Chondrocyte (in vitro differentiated cells): ENCODE measurements around the gene TAF1C. TPM values are rescaled to one million over a fixed set of nuclear protein-coding genes. Genes with fewer than 3 reads are reported as not detected.

ENCODE experiments used
- DNase-seq: peaks from one replicate; pipeline ENCODE4 v3.0.0; 2021; ENCODE audit warnings: mixed read lengths, low spot score
- H3K27ac Mint-ChIP-seq: one replicate; pipeline ENCODE4 v1.8.0; 2021; ENCODE audit warnings: mild to moderate bottlenecking, moderate library complexity, mixed read lengths; ENCODE audit not compliant: unreplicated experiment
- H3K27me3 Mint-ChIP-seq: 2 replicates; pipeline ENCODE4 v1.8.0; 2021; ENCODE audit warnings: low read depth, mixed read lengths
- H3K36me3 Mint-ChIP-seq: 2 replicates; pipeline ENCODE4 v1.8.0; 2021; ENCODE audit warnings: low read depth, mixed read lengths
- H3K4me1 Mint-ChIP-seq: 2 replicates; pipeline ENCODE4 v1.8.0; 2021; ENCODE audit warnings: low read depth, mild to moderate bottlenecking, mixed read lengths
- H3K4me3 Mint-ChIP-seq: one replicate; pipeline ENCODE4 v1.8.0; 2021; ENCODE audit warnings: mild to moderate bottlenecking, moderate library complexity, mixed read lengths; ENCODE audit not compliant: unreplicated experiment
- H3K9me3 Mint-ChIP-seq: 2 replicates; pipeline ENCODE4 v1.8.0; 2021; ENCODE audit warnings: low read depth, mixed read lengths
- total RNA-seq: library from RNA; stranded (reverse); gene quantifications from 3 replicates; pipeline ENCODE4 v1.2.1, GENCODE V29; 2021
- TF ChIP-seq, protein P1 (sequence below): fragments of 200-600 bp; sonication (generic); IDR thresholded peaks from 2 replicates; pipeline ENCODE4 v1.5.0; 2021; ENCODE audit warnings: antibody characterized with exemption, mild to moderate bottlenecking, moderate library complexity

TAF1C gene
- total RNA-seq, 1 donor from 2014 or later: 22.2 TPM

GRCh38 chr16:84166796-84167695 is 19.8 kb downstream of the TAF1C start:
- no peak overlapping the region for H3K27ac Mint-ChIP-seq
- H3K27me3 Mint-ChIP-seq: peaks cover 33% of the 10 kb centered on the region
- no peaks in the 10 kb centered on the region for H3K9me3 Mint-ChIP-seq
- TF ChIP-seq, protein P1, sequence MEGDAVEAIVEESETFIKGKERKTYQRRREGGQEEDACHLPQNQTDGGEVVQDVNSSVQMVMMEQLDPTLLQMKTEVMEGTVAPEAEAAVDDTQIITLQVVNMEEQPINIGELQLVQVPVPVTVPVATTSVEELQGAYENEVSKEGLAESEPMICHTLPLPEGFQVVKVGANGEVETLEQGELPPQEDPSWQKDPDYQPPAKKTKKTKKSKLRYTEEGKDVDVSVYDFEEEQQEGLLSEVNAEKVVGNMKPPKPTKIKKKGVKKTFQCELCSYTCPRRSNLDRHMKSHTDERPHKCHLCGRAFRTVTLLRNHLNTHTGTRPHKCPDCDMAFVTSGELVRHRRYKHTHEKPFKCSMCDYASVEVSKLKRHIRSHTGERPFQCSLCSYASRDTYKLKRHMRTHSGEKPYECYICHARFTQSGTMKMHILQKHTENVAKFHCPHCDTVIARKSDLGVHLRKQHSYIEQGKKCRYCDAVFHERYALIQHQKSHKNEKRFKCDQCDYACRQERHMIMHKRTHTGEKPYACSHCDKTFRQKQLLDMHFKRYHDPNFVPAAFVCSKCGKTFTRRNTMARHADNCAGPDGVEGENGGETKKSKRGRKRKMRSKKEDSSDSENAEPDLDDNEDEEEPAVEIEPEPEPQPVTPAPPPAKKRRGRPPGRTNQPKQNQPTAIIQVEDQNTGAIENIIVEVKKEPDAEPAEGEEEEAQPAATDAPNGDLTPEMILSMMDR: no peak
- H3K36me3 Mint-ChIP-seq: no peaks in the 10 kb centered on the region
- DNase-seq: no peak
- no peak overlapping the region for H3K4me3 Mint-ChIP-seq
- no peaks in the 10 kb centered on the region for H3K4me1 Mint-ChIP-seq

GRCh38 chr16:84165746-84166145 is 21.1 kb downstream of the TAF1C start:
- H3K4me1 Mint-ChIP-seq: no peaks in the 10 kb centered on the region

DNA sequence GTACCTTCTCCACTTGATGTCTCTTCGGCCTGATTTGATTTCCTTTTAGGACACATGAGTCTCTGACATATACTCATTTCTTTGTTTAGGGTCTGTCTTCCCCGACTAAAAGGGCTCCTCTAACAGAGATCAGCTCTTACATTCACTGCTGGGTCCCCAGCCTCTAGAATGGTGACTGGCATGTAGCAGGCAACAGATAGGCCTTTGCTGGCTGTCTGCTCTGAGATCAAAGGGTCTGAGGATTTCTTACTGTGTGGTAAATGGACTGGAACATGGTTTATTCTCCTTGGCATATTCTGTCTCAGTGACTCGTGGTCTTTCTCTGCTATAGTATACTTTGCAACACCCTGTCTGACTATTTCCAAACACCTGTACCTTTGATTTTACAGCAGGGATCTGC is 25.1 kb downstream of the TAF1C start:
- no peak overlapping the region for H3K4me3 Mint-ChIP-seq
- DNase-seq: no peak
- no peaks in the 10 kb centered on the region for H3K4me1 Mint-ChIP-seq
- no peak overlapping the region for H3K27ac Mint-ChIP-seq
- TF ChIP-seq, protein P1: no peak
- H3K27me3 Mint-ChIP-seq: peaks cover 42% of the 10 kb centered on the region
- no peaks in the 10 kb centered on the region for H3K9me3 Mint-ChIP-seq
- no peaks in the 10 kb centered on the region for H3K36me3 Mint-ChIP-seq

More at GRCh38 chr16:84165746-84166145, 21.1 kb downstream of the TAF1C start:
- Mint-ChIP-seq H3K36me3 (no peaks in the 10 kb centered on the region), H3K27ac (no peak overlapping the region), H3K27me3 (peaks cover 37% of the 10 kb centered on the region), H3K4me3 (no peak overlapping the region), H3K9me3 (no peaks in the 10 kb centered on the region)
- TF ChIP-seq, protein P1: no peak
- no peak for DNase-seq

DNA sequence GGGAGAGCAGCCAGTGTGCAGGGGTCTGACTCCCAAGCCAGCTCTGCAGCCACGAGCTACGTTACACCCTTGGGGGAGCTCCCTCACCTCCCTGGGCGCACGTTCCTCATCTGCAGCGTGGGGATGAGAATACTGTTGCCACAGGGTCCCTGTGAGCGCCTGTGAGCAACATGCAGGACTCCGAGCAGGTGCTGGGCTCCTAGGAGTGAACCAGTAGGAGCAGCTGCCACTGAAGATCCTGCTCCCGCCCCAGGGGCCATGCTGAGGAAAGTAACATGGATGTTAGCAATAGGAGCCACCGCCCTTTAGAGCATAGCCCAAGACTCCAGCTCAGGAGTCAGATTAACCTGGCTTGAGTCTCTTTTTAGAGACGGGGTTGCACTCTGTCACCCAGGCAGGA is 25.8 kb downstream of the TAF1C start:
- Mint-ChIP-seq H3K4me3 (no peak overlapping the region), H3K27ac (no peak overlapping the region), H3K27me3 (peaks cover 38% of the 10 kb centered on the region), H3K36me3 (no peaks in the 10 kb centered on the region), H3K9me3 (peaks cover 3% of the 10 kb centered on the region), H3K4me1 (peaks cover 3% of the 10 kb centered on the region)
- no peak for DNase-seq
- TF ChIP-seq, protein P1: no peak

DNA sequence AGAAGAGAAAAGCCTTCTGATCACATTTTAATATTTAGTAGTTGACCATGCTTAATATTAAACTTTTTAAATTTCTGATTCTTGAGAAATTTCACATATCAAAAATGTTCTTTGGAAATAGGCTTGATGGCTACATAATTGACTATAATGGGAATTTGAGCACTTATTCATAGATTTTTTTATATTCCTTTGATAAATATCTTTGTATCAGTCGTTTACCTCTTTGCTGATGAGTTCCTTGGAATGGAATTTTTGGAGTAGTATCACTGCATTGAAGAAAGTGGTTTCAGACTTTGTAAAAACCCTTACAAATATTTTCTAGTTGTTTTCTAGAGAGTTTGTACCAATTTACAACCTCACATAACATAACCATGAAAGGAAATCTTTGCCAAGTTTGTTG is 27.1 kb downstream of the TAF1C start:
- TF ChIP-seq, protein P1: no peak
- DNase-seq: no peak
- Mint-ChIP-seq H3K9me3 (peaks cover 5% of the 10 kb centered on the region), H3K36me3 (no peaks in the 10 kb centered on the region), H3K27me3 (peaks cover 31% of the 10 kb centered on the region), H3K4me3 (no peak overlapping the region), H3K4me1 (peaks cover 3% of the 10 kb centered on the region), H3K27ac (no peak overlapping the region)
